NCI-H69 (cell line): ENCODE results near the gene CXCL9.
"Not testable (repeated sequence)": the region's sequence is repeated elsewhere in the genome, so short reads cannot be mapped to it uniquely, and the experiment has no call there.

Experiments
- DNase-seq: peaks from one replicate; lab custom pipeline; 2025; lab: John Stamatoyannopoulos, UW

The CXCL9 gene

DNA sequence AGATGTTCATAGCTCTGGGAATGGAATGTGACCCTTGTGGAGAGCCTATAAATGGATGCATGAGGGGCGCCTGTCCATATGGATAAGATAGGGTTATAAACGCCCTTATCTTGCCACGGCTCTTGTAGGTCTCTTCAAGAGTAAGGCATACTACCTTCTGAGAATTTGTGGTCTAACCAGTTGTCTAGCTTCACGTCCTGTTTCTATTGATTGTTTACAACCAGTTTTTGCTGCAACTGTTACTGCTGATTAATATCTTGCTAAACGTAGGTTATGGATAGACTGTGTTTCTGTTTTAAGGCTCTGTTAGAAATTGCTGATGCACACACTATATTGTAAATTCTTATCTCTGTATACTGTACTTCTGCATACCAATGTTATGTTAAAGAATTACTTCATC is 52.5 kb downstream of the CXCL9 start:
- not testable (repeated sequence) for DNase-seq

GRCh38 chr4:75953509-75953908 is 53.8 kb downstream of the CXCL9 start:
- DNase-seq, result no peak
